ENCODE data around the gene SUCLG2.

The SUCLG2 gene

DNA sequence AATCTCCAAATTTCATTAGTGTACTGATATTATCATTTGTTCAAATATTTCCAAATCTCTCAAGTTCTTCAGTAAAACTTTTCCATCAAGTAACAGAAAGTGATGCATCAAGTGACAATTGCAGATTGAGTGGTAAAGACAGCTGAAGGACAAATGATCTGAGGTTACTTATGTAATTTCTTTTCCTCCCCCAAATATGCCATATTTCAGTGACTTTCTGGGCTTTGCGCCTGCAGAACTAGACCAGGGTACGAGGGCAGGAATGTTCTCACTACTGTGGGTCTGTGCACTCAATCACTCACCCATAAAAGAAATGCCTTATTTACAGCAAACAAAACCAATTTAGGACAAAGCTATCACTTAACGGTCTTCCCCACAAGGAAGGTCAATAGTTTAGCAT is 4.7 kb downstream of the SUCLG2 start:
- no peak for DNase-seq (ENCODE audit: low spot score)

DNA sequence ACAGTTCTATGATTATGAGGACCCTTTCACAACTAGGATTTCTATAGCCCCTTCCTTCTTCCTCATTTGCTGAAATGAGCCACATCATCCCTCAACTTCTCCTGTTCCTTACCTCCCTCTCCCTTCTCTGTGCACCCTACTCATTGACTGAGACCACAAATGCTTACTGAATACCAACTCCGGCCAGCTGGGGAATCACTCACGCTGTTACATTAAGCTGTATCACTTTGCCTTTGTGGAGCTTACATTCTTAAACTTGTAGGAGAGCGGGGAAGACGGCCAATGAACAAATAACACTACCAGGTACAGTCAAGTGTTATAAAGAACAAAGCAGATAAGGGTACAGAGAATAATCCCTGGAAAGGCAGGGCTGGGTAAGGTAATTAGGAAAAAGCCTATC is 5.7 kb downstream of the SUCLG2 start:
- no peak for DNase-seq (ENCODE audit: low spot score)

DNA sequence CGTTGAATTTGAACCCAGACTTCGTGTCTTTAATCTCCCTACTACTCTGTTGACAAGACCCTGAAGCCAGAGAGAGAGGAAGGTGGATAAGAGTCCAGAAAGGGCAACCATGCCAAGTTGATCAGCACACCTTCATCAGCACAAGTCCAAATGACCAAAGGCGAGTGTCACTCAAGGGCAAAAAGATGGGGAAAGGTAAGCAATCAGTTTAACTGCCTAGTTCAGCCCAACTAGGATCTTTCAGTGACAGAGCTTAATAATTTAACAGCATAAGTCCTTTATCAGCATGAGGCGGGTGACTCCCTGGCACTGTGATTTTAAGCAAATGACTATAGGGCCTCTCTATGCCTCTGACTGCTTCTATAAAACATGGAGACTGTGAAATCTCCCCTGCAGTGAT is 6.2 kb downstream of the SUCLG2 start:
- no peak for DNase-seq (ENCODE audit: low spot score)

DNA sequence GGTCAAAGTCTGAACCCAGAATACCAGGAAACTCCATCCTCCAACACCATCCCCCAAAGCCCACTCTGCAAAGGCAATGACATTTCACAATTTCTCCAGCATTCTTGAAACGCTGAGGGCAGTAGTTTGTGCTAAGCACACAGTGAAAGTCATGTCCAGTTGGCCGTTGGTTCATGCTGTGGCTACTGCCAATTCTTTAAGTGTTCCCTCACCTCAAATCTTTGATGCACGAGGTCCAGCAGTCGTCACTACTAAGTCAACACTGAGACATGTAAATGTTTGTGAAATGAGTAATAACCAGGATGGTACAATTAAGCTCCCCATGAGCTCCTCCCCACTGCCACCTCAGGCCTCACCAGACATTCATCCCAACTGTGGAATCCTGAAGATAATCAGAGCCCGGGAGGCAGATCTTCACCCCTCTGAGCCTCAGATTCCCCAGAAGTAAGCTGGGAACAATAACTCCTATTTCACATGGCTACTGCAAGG is 7.0 kb downstream of the SUCLG2 start:
- no peak for DNase-seq (ENCODE audit: low spot score)

DNA sequence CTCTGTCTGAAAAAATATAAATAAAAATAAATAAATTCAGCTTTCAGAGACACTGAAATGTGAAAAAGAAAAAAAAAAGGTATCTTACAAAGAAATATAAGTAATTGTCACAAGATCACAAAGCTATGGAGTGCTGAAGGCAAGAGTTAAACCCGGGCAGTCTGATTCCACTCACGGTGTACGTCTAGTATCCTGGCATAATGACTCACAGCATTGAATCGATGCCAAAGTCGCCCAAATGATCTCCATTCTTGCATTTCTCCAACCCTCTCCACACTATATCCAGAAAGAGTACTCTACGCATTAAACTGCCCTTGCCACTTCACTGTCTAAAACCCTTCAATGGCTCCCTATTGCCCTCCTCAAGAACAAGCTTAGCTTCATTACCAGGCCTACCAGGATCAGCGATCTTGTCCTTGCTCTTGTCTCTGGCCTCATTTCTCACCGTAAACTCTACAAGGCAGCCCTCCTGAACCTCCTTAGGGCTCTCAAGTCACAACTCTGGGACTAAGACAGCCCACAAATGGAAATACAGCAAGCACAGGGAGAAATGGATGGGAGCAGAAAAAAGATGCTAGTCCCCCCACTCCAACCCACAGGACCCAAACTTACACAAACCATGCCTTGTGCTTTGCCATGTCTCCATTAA is 7.7 kb downstream of the SUCLG2 start:
- no peak for DNase-seq (ENCODE audit: low spot score)

DNA sequence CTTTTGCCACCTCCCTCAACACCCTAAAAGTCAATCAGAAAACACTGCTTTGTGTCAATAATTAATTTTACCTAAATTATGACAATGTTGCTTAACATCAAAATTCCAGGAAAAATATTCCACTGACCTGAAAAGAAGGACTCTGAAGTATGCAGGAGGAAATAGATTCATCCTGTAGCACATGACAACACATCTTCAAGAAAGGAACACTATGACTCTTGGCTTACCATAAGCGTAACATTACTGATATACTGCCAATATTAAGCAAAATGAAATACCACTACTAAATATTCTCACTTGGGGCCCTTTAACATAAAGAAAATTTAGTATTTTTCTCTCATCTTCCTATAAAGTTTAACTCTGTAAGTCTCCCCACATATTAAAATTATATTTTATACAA is 9.6 kb downstream of the SUCLG2 start:
- DNase-seq (ENCODE audit: low spot score), result no peak

DNA sequence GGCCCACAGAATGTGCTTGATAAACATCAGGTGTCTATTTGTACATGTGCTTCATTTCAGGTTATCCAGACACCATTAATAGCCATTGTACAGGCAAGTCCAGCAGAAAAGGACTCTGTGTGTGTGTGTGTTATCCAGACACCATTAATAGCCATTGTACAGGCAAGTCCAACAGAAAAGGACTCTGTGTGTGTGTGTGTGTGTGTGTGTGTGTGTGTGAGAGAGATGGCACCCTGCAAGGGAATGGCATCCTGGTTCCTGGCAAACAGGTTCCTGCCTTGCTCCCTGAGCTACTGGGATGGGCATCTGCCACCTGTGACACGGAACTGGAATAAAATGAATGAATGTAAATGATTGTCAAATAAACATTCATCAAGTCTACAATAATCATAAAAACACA is 11.7 kb downstream of the SUCLG2 start:
- DNase-seq (ENCODE audit: low spot score), result no peak

DNA sequence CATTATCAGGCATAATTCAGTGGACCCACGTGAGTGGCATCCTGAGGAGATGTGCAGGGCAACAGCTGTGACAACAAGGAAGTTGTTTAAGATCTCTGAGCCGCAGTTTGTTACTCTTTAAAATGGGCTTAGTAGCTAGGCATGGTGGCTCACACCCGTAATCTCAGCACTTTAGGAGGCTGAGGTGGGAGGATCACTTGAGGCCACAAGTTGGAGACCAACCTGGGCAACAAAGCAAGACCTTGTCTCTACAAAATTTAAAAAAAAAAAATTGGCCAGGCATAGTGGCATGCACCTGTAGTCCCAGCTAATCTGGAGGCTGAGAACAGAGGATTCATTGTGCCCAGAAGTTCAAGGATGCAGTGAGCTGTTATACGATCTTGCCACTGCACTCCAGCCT is 12.2 kb downstream of the SUCLG2 start:
- DNase-seq (ENCODE audit: low spot score), result no peak

DNA sequence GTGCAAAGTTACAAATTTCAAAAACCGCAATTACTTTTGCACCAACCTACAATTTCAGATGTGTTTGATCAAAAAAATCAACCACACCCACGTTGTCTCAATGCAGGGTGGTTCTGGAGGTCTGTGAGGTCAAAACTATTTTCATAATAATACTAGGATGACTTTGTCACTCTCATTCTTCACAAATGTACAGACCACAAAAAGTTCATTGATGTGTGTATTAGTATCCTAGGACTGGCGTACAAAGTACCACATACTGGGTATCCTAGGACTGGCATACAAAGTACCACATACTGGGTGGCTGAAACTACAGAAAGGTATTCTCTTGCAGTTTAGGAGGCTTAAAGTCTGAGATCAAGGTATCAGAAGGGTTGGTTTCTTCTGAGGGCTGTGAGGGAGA is 13.0 kb downstream of the SUCLG2 start:
- DNase-seq (ENCODE audit: low spot score), result no peak

DNA sequence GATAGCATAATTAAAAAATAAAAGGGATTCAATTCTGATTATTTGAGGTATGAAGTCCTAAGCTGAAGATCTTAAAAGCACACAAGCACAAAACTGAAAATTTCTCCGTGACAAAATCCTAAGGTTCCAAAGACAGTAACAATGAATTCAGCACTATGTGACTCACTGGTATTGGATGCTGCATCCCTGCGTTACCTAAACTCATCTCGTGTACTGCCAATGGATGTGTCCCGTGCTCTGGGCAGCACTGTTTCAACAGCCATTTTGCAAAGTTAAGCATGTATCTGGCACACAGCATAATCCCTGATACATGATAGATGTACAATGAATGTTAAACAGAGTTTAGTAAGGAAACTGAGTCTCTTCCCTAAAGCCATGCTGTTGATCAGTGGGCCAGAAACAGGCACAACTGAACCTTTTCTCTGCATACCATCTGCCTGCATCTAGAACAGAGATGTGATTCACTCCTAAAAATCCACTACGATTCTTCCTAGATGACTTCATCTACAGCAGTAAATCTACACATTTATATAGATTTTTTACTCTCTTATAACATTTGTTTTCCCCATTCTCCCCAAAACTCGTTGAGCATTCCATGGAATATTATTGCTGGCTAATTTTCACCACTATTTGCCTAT is 14.3 kb downstream of the SUCLG2 start:
- no peak for DNase-seq (ENCODE audit: low spot score)

DNA sequence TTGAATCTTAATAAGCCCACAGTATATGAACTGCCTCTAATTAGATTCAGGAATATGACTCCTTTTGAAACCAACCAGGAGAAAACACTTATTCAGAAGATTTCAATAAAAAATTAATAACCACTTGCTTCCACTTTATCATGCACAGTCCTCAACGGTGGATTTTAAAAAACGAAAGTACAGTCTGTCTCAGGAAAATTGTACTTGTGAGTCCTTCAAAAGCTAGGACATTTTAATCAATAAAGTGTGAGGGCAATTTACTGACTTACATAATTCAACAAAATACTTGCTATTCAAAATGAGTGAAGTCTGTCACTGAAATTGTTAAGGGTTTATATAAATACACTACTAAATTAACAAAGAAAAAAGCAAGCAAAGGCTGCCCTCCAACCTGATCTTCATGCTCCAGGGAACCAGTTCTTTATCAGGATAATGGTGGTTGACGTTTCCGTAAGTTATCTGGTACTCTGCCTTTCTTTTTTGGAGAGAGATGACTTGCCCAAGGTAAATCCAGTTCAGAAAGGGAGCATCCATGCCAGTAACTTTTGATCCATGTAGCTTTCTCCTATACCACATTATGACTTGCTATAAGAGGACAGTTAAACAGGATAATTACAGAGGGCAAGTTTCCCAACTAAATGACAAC is 17.0 kb downstream of the SUCLG2 start:
- no peak for DNase-seq (ENCODE audit: low spot score)

DNA sequence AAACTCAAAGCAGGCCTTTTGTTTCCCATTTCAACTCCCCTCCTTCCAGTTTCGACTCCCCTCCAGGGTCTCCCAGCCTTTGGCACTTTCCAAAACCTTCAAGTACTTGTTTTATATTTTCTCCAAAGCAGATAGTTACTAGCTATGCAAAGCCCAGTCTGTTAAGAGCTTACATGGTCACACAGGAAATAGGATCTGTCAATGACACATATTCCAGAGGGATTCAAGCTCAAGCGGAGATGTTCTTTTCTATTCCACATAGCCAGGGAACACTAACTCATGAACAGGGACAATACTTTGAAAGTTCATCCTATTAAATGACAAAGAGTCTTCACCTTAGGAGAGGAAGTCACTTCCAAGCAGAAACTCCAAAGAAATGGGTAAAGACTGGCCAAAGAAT is 18.6 kb downstream of the SUCLG2 start:
- no peak for DNase-seq (ENCODE audit: low spot score)

DNA sequence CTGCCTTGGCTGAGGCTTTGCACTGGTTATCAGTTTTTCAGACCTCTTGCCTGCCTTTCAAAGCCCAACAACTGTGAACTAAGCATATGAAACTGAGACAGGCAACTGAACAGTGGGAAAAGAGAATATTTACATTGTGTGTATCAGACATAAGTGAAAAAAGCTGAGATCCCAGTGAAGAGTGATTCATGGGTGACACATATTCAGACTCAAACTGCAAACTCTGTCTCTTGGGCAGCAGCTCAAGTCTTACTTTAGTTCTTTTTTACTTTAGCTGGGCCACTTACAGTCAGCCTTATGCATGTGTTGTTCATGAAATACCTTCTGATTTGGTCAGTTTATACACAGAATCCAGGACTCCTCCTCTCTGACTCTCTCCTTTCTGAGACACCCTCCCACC is 19.2 kb downstream of the SUCLG2 start:
- DNase-seq (ENCODE audit: low spot score), result no peak

DNA sequence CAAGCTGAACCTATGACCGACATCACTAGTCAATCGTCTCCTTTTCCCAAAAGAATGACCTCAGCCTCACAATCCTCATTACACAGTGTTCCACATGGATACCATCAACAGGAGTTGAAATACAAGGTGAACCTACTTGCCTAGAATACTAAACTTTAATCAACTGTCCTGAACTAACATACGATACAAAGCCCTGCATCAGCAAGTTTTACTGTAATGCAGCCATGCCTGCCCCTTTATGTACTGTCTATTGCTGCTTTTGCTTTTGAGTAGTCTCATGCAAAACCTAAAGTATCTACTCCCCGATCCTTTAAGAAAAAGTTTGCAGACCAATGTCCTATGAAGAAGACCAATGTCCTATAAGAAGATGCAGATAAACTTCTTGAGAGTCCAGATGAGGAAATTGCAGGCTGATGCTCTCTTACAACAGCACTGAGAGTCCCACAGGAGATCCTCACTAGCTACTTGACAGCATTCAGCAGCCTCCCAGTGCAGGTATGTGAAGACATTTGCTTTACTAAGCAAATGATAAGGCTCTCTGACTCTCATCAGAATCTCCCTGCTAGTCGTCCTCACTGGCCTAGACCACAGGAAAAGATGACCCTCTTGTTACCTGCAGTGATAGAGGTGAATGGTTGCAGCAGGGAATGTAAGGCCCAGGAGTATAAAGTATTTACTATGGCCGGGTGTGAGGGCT is 23.6 kb downstream of the SUCLG2 start:
- no peak for DNase-seq (ENCODE audit: low spot score)

DNA sequence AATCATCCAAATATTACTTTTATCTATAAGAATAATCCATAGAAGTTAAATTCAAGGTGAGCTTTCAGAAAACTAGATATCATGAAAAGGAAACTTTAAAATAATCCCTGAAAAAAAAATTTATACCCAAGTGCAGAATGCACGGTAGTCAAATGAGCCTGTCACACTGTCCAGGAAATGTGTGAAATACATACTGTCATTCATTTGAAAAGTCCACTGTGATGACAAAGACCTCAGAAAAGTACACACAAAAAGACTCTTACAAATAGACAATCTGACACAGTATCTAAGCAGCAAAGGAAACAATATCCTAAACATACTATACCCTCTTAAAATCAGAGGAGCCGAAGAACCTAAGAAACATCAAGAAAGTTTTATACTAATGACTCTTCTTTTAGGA is 29.7 kb downstream of the SUCLG2 start:
- DNase-seq (ENCODE audit: low spot score), result no peak

DNA sequence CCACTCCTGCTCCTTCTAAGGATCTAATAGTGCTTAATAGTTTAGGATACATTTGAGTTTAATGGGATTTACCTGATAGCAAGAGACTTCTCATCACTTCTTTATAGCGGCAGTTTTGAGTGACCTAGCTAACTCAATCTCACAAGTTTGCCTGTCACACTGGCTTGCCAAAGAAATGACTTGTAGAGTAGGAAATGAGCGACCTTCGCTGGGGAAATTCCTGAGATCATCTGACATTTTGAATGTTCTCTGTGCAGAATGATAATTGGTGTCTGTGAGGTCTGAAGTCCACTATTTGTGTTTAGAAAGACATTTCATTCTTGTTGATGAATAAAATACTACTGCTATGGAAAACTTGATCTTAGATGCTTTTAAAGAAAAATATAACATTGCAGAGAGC is 30.3 kb downstream of the SUCLG2 start:
- no peak for DNase-seq (ENCODE audit: low spot score)

DNA sequence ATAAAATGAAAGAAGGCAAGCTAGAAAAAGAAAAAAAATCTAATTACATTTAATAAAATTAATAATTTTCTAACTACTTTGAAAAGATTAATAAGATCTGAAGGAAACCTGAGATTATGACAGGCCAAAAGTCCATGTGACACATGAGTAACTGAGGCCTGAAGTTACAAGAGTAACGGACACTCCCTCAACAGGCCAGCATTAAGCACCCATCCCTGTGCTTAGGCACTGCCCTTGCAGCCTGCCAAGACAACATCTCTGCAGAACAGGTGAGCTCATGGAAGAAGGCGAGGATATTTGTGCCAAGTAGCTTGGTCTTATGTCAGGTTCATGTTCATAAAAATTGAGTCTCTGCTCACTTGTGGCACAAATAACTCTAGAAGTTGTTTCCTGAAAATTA is 31.8 kb downstream of the SUCLG2 start:
- no peak for DNase-seq (ENCODE audit: low spot score)

DNA sequence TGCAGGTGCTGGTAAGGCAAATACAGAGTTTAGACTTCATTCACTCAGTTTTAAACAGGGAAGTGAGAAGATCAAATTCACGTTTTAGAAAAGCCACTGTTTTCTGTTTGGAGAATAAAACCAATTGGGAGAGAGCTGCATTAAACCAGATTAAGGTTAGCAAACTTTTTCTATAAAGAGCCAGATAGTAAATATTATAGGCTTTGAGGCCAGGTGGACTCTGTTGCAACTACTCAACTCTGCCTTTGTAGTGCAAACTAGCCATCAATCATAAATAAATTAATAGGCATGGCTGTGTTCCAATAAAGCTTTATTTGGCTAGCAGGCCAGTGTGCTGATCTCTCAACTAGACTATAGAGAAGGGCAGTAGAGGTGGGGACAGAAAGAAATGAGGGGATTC is 33.5 kb downstream of the SUCLG2 start:
- no peak for DNase-seq (ENCODE audit: low spot score)

DNA sequence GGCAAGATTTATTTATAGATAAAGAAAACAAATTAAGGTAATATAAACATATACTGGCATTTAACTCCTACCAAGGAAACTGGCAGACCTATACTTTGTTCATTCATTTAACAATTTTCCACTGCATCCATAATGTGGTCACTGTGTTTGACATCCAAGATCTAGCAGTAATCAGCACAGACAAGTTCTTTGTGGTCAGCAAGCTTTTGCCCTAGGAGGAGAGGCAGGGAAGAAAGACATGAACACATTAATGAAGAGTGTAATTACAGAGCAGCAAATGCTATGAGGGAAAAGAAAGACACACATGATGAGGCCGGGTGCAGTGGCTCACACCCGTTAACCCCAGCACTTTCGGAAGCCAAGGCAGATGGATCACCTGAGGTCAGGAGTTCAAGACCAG is 34.4 kb downstream of the SUCLG2 start:
- no peak for DNase-seq (ENCODE audit: low spot score)

DNA sequence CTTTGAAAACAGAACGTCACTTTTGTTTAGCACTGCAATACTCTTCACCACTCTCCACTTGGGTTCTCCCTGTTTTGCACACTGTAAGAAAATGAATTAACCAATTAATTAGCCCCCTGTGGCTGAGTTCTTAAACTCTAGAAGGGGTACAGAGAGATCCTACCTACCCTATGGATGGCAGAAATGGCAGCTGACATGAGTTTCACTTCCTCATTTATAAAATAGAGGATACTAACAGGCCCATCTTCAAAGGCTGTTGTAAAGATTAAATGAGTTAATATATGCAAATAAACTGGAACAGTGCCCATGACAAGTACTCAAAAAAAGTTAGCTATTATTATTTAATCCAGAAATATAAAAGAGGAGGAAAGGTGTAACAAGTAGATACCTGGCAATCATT is 36.9 kb downstream of the SUCLG2 start:
- no peak for DNase-seq (ENCODE audit: low spot score)

DNA sequence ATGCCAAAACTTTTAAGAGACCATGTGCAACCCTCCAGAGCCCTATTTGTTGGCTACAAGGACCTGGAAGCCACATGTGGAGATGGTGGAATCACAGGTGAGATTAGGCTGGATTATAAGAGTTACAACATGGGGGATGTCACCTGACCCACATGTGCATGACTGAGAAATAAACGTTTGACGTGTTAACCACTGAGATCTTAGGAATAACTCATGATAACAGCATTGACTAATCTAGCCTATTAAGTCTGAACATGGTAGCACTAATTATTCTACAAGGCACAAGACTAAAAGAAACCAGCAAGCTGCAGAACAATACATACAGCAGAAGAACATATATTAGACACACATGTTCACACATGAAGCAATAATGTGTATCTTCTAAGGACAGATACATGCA is 38.4 kb downstream of the SUCLG2 start:
- no peak for DNase-seq (ENCODE audit: low spot score)

DNA sequence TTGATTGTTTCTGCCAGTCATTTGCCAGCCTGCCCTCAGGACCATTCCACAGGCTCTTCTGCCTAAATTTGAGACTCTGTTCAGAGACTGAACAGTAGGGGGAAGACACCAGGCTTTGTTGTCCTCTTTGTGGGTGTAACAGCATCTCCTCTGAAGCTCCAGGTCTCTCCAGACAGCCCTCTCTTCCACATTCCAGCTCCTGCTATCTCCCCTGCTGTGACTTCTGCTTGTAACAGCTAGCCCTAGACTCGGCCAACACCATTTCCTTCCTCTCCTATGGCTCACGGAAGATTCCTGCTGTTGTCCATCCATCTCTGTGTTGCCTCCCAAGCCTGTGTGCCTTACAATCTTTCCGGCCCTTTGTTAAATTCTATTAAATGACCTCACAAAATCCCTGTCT is 40.2 kb downstream of the SUCLG2 start:
- no peak for DNase-seq (ENCODE audit: low spot score)

DNA sequence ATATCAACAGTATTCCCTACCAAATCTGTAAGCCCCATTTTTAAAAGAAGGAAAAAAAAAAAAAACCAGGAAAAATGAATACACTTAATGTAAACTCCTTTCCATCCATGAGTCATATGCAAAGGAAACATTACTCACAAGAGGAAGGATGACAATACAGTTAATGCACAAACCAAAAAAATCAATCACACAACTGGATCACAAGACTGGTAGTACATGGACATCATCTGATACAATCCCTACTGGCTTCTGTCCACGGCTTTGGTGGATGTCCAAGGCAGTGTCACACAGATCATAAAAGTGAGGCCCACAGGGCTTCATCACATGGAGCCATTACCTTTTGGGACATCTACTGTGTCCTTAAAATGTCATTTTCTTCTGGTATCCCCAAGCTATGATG is 44.0 kb downstream of the SUCLG2 start:
- DNase-seq (ENCODE audit: low spot score), result no peak
